NCI-H2196 treated with DMSO at 0.1 percent for 48 hours (cell line): ENCODE measurements around the gene UGT2B28.
"Not testable (repeated sequence)": the region's sequence is repeated elsewhere in the genome, so short reads cannot be mapped to it uniquely, and the experiment has no call there.

Source experiments
- DNase-seq: peaks from one replicate; lab custom pipeline; 2025; ENCODE audit not compliant: unreplicated experiment; lab: John Stamatoyannopoulos, UW

The UGT2B28 gene

GRCh38 chr4:69280081-69280480 lies at the start of gene UGT2B28:
TSS of gene UGT2B28 (plus strand) at chr4:69280475. CDS start at chr4:69280501, 26 bp downstream.
- DNase-seq: not testable (repeated sequence)

- no peak for DNase-seq
Measured at GRCh38 chr4:69239092-69239491, 41.2 kb upstream of the UGT2B28 start.

GRCh38 chr4:69239557-69240168 lies 40.6 kb upstream of the UGT2B28 start:
- DNase-seq: no peak

- not testable (repeated sequence) for DNase-seq
Measured at GRCh38 chr4:69240787-69241186, 39.5 kb upstream of the UGT2B28 start.

GRCh38 chr4:69241746-69242145 lies 38.5 kb upstream of the UGT2B28 start:
- not testable (repeated sequence) for DNase-seq

- DNase-seq: not testable (repeated sequence)
Measured at GRCh38 chr4:69242562-69243240, 37.6 kb upstream of the UGT2B28 start.

GRCh38 chr4:69250884-69251283 lies 29.4 kb upstream of the UGT2B28 start:
- not testable (repeated sequence) for DNase-seq

GRCh38 chr4:69253147-69253772 lies 27.0 kb upstream of the UGT2B28 start:
- not testable (repeated sequence) for DNase-seq

- DNase-seq: not testable (repeated sequence)
Measured at GRCh38 chr4:69268612-69269011, 11.7 kb upstream of the UGT2B28 start.

- DNase-seq: not testable (repeated sequence)
Measured at GRCh38 chr4:69296356-69296755, 16.1 kb downstream of the UGT2B28 start.

GRCh38 chr4:69308426-69309033 lies 28.3 kb downstream of the UGT2B28 start:
- DNase-seq: not testable (repeated sequence)

- not testable (repeated sequence) for DNase-seq
Measured at GRCh38 chr4:69309549-69310076, 29.3 kb downstream of the UGT2B28 start.

- DNase-seq: not testable (repeated sequence)
Measured at GRCh38 chr4:69310262-69310661, 30.0 kb downstream of the UGT2B28 start.

- DNase-seq: not testable (repeated sequence)
Measured at GRCh38 chr4:69317669-69318298, 37.5 kb downstream of the UGT2B28 start.

- no peak for DNase-seq
Measured at GRCh38 chr4:69321153-69321729, 41.0 kb downstream of the UGT2B28 start.

- DNase-seq: no peak
Measured at GRCh38 chr4:69322055-69322454, 41.8 kb downstream of the UGT2B28 start.

- no peak for DNase-seq
Measured at GRCh38 chr4:69323284-69323683, 43.0 kb downstream of the UGT2B28 start.

GRCh38 chr4:69330345-69331047 lies 50.2 kb downstream of the UGT2B28 start:
- no peak for DNase-seq

- DNase-seq: not testable (repeated sequence)
Measured at GRCh38 chr4:69331304-69331703, 51.0 kb downstream of the UGT2B28 start.

GRCh38 chr4:69335485-69335884 lies 55.2 kb downstream of the UGT2B28 start:
- DNase-seq: not testable (repeated sequence)
